ENCODE data around the gene SLC35F3. TPM values are rescaled to one million over a fixed set of nuclear protein-coding genes. Genes with fewer than 3 reads are reported as not detected.

SLC35F3 gene
- total RNA-seq, 2 donors from 2014 or later = 14.4 to 14.8 TPM

GRCh38 chr1:234065794-234066447 lies 161.4 kb downstream of the SLC35F3 start:
- Mint-ChIP-seq H3K9me3 (peaks cover 13% of the 10 kb centered on the region), H3K27ac (no peak overlapping the region), H3K36me3 (ENCODE audit: low read depth) (peaks cover 10% of the 10 kb centered on the region), H3K4me1 (peaks cover 7% of the 10 kb centered on the region), H3K4me3 (no peak overlapping the region), H3K27me3 (ENCODE audit: insufficient read depth) (peaks cover 2% of the 10 kb centered on the region)
- Histone ChIP-seq H3K4me3 (ENCODE audit: low read length) (no peak overlapping the region), H3K9me3 (ENCODE audit: control insufficient read depth, low read length) (peaks cover 16% of the 10 kb centered on the region), H3K27ac (ENCODE audit: low read depth, low read length) (no peak overlapping the region), H3K36me3 (ENCODE audit: control insufficient read depth, insufficient read depth, low read length) (no peaks in the 10 kb centered on the region), H3K9ac (ENCODE audit: extremely low read depth, low read length, poor library complexity, severe bottlenecking) (no peak overlapping the region), H3K27me3 (ENCODE audit: control insufficient read depth, insufficient read depth, low read length, poor library complexity, severe bottlenecking) (no peaks in the 10 kb centered on the region), H3K4me1 (ENCODE audit: control insufficient read depth, insufficient read depth, low read length) (no peaks in the 10 kb centered on the region)
- TF ChIP-seq, protein P1, sequence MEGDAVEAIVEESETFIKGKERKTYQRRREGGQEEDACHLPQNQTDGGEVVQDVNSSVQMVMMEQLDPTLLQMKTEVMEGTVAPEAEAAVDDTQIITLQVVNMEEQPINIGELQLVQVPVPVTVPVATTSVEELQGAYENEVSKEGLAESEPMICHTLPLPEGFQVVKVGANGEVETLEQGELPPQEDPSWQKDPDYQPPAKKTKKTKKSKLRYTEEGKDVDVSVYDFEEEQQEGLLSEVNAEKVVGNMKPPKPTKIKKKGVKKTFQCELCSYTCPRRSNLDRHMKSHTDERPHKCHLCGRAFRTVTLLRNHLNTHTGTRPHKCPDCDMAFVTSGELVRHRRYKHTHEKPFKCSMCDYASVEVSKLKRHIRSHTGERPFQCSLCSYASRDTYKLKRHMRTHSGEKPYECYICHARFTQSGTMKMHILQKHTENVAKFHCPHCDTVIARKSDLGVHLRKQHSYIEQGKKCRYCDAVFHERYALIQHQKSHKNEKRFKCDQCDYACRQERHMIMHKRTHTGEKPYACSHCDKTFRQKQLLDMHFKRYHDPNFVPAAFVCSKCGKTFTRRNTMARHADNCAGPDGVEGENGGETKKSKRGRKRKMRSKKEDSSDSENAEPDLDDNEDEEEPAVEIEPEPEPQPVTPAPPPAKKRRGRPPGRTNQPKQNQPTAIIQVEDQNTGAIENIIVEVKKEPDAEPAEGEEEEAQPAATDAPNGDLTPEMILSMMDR (conservative IDR thresholded peaks at IDR 0.05) = peak; percentile 95
- DNase-seq = peak; percentile 95
- 43 to 62% methylated on average over 10 to 16 of the region's 17 CpGs for WGBS, 2 experiments (ENCODE audit: insufficient coverage in 1 of 2, insufficient read length in 1 of 2)

DNA sequence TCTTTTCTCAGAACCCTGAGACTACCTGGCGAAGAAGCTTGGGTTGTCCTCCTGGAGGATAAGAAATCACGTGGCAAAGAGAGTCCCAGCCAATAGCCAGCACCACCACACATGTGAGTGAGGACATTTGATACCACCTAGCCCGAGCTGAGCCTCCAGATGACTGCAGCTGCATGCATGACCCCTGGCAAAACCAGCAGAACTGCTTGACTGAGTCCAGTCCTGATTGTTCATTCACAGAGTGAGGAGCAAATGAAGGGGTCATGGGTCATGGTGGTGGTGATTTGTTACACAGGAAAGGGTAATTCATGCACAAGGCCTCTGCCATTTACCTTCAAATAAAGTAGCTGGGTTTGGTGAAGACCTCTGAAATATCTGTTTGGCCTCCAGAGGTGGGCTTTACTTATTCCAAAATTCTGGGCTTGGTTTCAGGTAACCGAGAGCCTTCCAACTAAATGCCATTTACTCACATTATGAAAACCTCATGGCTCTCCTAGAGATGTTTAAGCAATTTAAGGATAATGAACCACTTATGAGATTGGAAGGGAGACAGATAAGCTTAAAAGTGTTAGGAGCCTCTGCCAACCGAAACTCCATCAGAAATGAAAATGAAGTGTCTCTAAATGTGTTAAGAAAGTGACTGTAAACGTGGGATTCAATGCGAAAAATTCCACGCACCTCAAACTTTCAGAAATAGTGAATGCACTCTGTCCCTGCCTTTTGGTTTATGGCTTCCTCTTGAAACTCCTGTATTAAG lies 163.3 kb downstream of the SLC35F3 start:
- Histone ChIP-seq H3K9me3 (ENCODE audit: control insufficient read depth, low read length) (no peaks in the 10 kb centered on the region), H3K4me1 (ENCODE audit: control insufficient read depth, insufficient read depth, low read length) (no peaks in the 10 kb centered on the region), H3K27ac (ENCODE audit: low read depth, low read length) (no peak overlapping the region), H3K27me3 (ENCODE audit: control insufficient read depth, insufficient read depth, low read length, poor library complexity, severe bottlenecking) (no peaks in the 10 kb centered on the region), H3K4me3 (ENCODE audit: low read length) (no peak overlapping the region), H3K36me3 (ENCODE audit: control insufficient read depth, insufficient read depth, low read length) (no peaks in the 10 kb centered on the region), H3K9ac (ENCODE audit: extremely low read depth, low read length, poor library complexity, severe bottlenecking) (no peak overlapping the region)
- no peaks in the 10 kb centered on the region for H3K36me3 Mint-ChIP-seq (ENCODE audit: low read depth)
- DNase-seq = no peak
- no peak overlapping the region for H3K4me3 Mint-ChIP-seq
- peaks cover 7% of the 10 kb centered on the region for H3K4me1 Mint-ChIP-seq
- no peaks in the 10 kb centered on the region for H3K27me3 Mint-ChIP-seq (ENCODE audit: insufficient read depth)
- no peak overlapping the region for H3K27ac Mint-ChIP-seq
- TF ChIP-seq, protein P1 (conservative IDR thresholded peaks at IDR 0.05) = no peak
- peaks cover 1% of the 10 kb centered on the region for H3K9me3 Mint-ChIP-seq
- 94 to 96% methylated on average over 6 to 8 of the region's 8 CpGs for WGBS, 2 experiments (ENCODE audit: insufficient coverage in 1 of 2, insufficient read length in 1 of 2)

DNA sequence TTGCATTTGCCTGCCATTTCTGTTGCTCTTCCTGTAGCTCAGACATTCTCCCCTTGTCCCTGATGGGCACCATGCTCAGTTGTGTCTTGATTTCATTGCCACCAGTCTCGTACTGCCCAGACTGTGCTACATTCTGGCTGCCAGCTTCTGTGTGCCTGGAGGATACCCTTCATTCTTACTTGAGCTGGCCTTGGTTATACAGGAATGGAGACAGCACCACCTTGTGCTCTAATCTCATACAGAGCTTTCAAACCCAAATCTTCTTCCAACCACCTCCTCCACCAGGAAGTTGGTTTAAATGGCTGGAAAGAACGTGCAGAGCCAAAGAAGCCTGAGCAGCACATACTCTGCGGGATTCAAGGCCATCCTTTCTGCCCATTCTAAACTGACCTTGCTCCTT lies 165.3 kb downstream of the SLC35F3 start:
- H3K9me3 Mint-ChIP-seq = peaks cover 1% of the 10 kb centered on the region

More for the DNA sequence above, 165.3 kb downstream of the SLC35F3 start:
- Histone ChIP-seq H3K4me1 (ENCODE audit: control insufficient read depth, insufficient read depth, low read length) (no peaks in the 10 kb centered on the region), H3K4me3 (ENCODE audit: low read length) (no peak overlapping the region), H3K9ac (ENCODE audit: extremely low read depth, low read length, poor library complexity, severe bottlenecking) (no peak overlapping the region), H3K36me3 (ENCODE audit: control insufficient read depth, insufficient read depth, low read length) (no peaks in the 10 kb centered on the region), H3K27ac (ENCODE audit: low read depth, low read length) (no peak overlapping the region), H3K27me3 (ENCODE audit: control insufficient read depth, insufficient read depth, low read length, poor library complexity, severe bottlenecking) (no peaks in the 10 kb centered on the region), H3K9me3 (ENCODE audit: control insufficient read depth, low read length) (no peaks in the 10 kb centered on the region)
- TF ChIP-seq, protein P1 (conservative IDR thresholded peaks at IDR 0.05) = peak; percentile 58
- Mint-ChIP-seq H3K27ac (no peak overlapping the region), H3K27me3 (ENCODE audit: insufficient read depth) (no peaks in the 10 kb centered on the region), H3K4me3 (no peak overlapping the region), H3K4me1 (peaks cover 17% of the 10 kb centered on the region), H3K36me3 (ENCODE audit: low read depth) (no peaks in the 10 kb centered on the region)
- peak; percentile 57 for DNase-seq
- WGBS, 2 experiments (ENCODE audit: insufficient coverage in 1 of 2, insufficient read length in 1 of 2) = 78 to 82% methylated on average over 3 of the region's 3 CpGs
